SKM-1 treated with dmso at 0.1 percent for 144 hours (cell line): ENCODE data around the gene OR13A1.
"Not testable (repeated sequence)": the region's sequence is repeated elsewhere in the genome, so short reads cannot be mapped to it uniquely, and the experiment has no call there.

Experiments
- DNase-seq: peaks from one replicate; lab custom pipeline; 2025; ENCODE audit not compliant: unreplicated experiment; lab: John Stamatoyannopoulos, UW

The OR13A1 gene

GRCh38 chr10:45315508-45315907 lies at the start of gene OR13A1:
Gene OR13A1, minus strand, starts transcription at chr10:45315608. Its CDS starts 11,186 bp downstream, at chr10:45304422.
- DNase-seq: no peak

- not testable (repeated sequence) for DNase-seq
These were observed 46.8 kb upstream of the OR13A1 start for GRCh38 chr10:45361983-45362799.

GRCh38 chr10:45358961-45359360 lies 43.6 kb upstream of the OR13A1 start:
- not testable (repeated sequence) for DNase-seq

GRCh38 chr10:45355494-45355893 lies 40.1 kb upstream of the OR13A1 start:
- DNase-seq: no peak

- DNase-seq: no peak
These were observed 38.9 kb upstream of the OR13A1 start for GRCh38 chr10:45354261-45354660.

GRCh38 chr10:45353186-45353585 lies 37.8 kb upstream of the OR13A1 start:
- DNase-seq: no peak

- not testable (repeated sequence) for DNase-seq
These were observed 32.9 kb upstream of the OR13A1 start for GRCh38 chr10:45348196-45348765.

GRCh38 chr10:45347464-45347863 lies 32.1 kb upstream of the OR13A1 start:
- DNase-seq: not testable (repeated sequence)

GRCh38 chr10:45346652-45347335 lies 31.4 kb upstream of the OR13A1 start:
- DNase-seq: not testable (repeated sequence)

GRCh38 chr10:45340420-45340819 lies 25.0 kb upstream of the OR13A1 start:
- not testable (repeated sequence) for DNase-seq

GRCh38 chr10:45339894-45340293 lies 24.5 kb upstream of the OR13A1 start:
- DNase-seq: no peak

GRCh38 chr10:45331824-45332223 lies 16.4 kb upstream of the OR13A1 start:
- not testable (repeated sequence) for DNase-seq

- not testable (repeated sequence) for DNase-seq
These were observed 11.5 kb upstream of the OR13A1 start for GRCh38 chr10:45326864-45327263.

GRCh38 chr10:45325116-45325515 lies 9.7 kb upstream of the OR13A1 start:
- DNase-seq: no peak

GRCh38 chr10:45319702-45320101 lies 4.3 kb upstream of the OR13A1 start:
- no peak for DNase-seq

- no peak for DNase-seq
These were observed 2.0 kb downstream of the OR13A1 start for GRCh38 chr10:45313264-45313873.

GRCh38 chr10:45308707-45309106 lies 6.7 kb downstream of the OR13A1 start:
- DNase-seq: peak; percentile 37

- DNase-seq: no peak
These were observed 12.8 kb downstream of the OR13A1 start for GRCh38 chr10:45302573-45302972.

GRCh38 chr10:45298341-45298955 lies 17.0 kb downstream of the OR13A1 start:
- DNase-seq: not testable (repeated sequence)

- no peak for DNase-seq
These were observed 20.7 kb downstream of the OR13A1 start for GRCh38 chr10:45294681-45295080.

- DNase-seq: no peak
These were observed 28.4 kb downstream of the OR13A1 start for GRCh38 chr10:45286980-45287379.
